Kidney tubule cell (primary cell): Measurements from ENCODE around the gene ZDHHC12.

Experiments used
- DNase-seq: peaks from one replicate; pipeline ENCODE4 v3.0.0-alpha.2; 2018; ENCODE audit warnings: low spot score

Gene ZDHHC12

GRCh38 chr9:128685636-128686489 lies 38.1 kb downstream of the ZDHHC12 start:
- peak; percentile 43 for DNase-seq

- DNase-seq = peak; percentile 94
Observed at GRCh38 chr9:128684325-128685199, 39.4 kb downstream of the ZDHHC12 start.

- DNase-seq = no peak
Observed at GRCh38 chr9:128684065-128684324, 39.9 kb downstream of the ZDHHC12 start.

GRCh38 chr9:128683340-128684064 lies 40.4 kb downstream of the ZDHHC12 start:
- DNase-seq = peak; percentile 81

- no peak for DNase-seq
Observed at GRCh38 chr9:128677794-128678193, 46.1 kb downstream of the ZDHHC12 start.

GRCh38 chr9:128675382-128675781 lies 48.5 kb downstream of the ZDHHC12 start:
- DNase-seq = no peak
